Parathyroid adenoma (tissue), 2 donors: Measurements from ENCODE around the gene TGM1.

Experiments used
- H2AFZ ChIP-seq: fragments of 300-600 bp; sonication (generic); one replicate; pipeline ENCODE4 v1.7.0; 2017; ENCODE audit warnings: antibody characterized with exemption, mild to moderate bottlenecking
- H3K27ac ChIP-seq: fragments of 300-600 bp; sonication (generic); one replicate; pipeline ENCODE4 v1.7.0; 2017
- H3K27me3 ChIP-seq: fragments of 300-600 bp; sonication (generic); one replicate; pipeline ENCODE4 v1.7.0; 2017; ENCODE audit warnings: low read length; ENCODE audit not compliant: control insufficient read depth, insufficient read depth
- H3K36me3 ChIP-seq: fragments of 300-600 bp; sonication (generic); one replicate; pipeline ENCODE4 v1.7.0; 2017; ENCODE audit warnings: low read length; ENCODE audit not compliant: control insufficient read depth, insufficient read depth
- H3K4me1 ChIP-seq: fragments of 300-600 bp; sonication (generic); one replicate; pipeline ENCODE4 v1.7.0; 2017; ENCODE audit warnings: control low read depth
- H3K4me2 ChIP-seq: fragments of 300-600 bp; sonication (generic); one replicate; pipeline ENCODE4 v1.7.0; 2017; ENCODE audit warnings: low read length
- H3K4me3 ChIP-seq: fragments of 300-600 bp; sonication (generic); one replicate; pipeline ENCODE4 v1.7.0; 2017; ENCODE audit warnings: low read depth, low read length
- H3K79me2 ChIP-seq: fragments of 300-600 bp; sonication (generic); one replicate; pipeline ENCODE4 v1.7.0; 2017; ENCODE audit warnings: control low read depth
- H3K9ac ChIP-seq: fragments of 300-600 bp; sonication (generic); one replicate; pipeline ENCODE4 v1.7.0; 2017; ENCODE audit warnings: mild to moderate bottlenecking
- H3K9me3 ChIP-seq: fragments of 300-600 bp; sonication (generic); one replicate; pipeline ENCODE4 v1.7.0; 2017; ENCODE audit warnings: low read length; ENCODE audit not compliant: control insufficient read depth
- CTCF ChIP-seq: fragments of 300-600 bp; sonication (generic); IDR thresholded peaks from one replicate; pipeline ENCODE4 v1.7.0; 2017; ENCODE audit warnings: antibody characterized with exemption, mild to moderate bottlenecking
- donor health status: primary hyperparathyroidism.

The TGM1 gene

GRCh38 chr14:24216345-24216699 is 46.7 kb downstream of the TGM1 start:
- no peaks in the 10 kb centered on the region for H3K27me3 ChIP-seq
- H2AFZ ChIP-seq, result no peak overlapping the region
- H3K27ac ChIP-seq, result peak overlapping the region; percentile 93
- peak overlapping the region; percentile 71 for H3K4me3 ChIP-seq
- no peaks in the 10 kb centered on the region for H3K36me3 ChIP-seq
- no peaks in the 10 kb centered on the region for H3K9me3 ChIP-seq
- peaks cover 8% of the 10 kb centered on the region for H3K4me1 ChIP-seq
- peaks cover 32% of the 10 kb centered on the region for H3K79me2 ChIP-seq
- peak overlapping the region; percentile 82 for H3K4me2 ChIP-seq
- TF ChIP-seq CTCF, result no peak
- H3K9ac ChIP-seq, result no peak overlapping the region

GRCh38 chr14:24215495-24216344 is 47.3 kb downstream of the TGM1 start, which contains the start of gene MDP1:
Gene MDP1 (minus strand): TSS chr14:24216066. CDS start chr14:24215955, 111 bp downstream.
- H3K9me3 ChIP-seq, result no peaks in the 10 kb centered on the region
- H3K27ac ChIP-seq, result peak within 1 kb of the TSS; percentile 93
- peak within 1 kb of the TSS; percentile 82 for H3K4me2 ChIP-seq

GRCh38 chr14:24213866-24214662 is 48.9 kb downstream of the TGM1 start:
- H2AFZ ChIP-seq, result peak overlapping the region; percentile 90
- H3K4me2 ChIP-seq, result peak overlapping the region; percentile 64
- no peaks in the 10 kb centered on the region for H3K27me3 ChIP-seq
- no peak overlapping the region for H3K9ac ChIP-seq
- peak overlapping the region; percentile 98 for H3K27ac ChIP-seq
- peaks cover 24% of the 10 kb centered on the region for H3K79me2 ChIP-seq
- no peaks in the 10 kb centered on the region for H3K9me3 ChIP-seq
- no peaks in the 10 kb centered on the region for H3K36me3 ChIP-seq
- H3K4me1 ChIP-seq, result peaks cover 8% of the 10 kb centered on the region
- peak overlapping the region; percentile 91 for H3K4me3 ChIP-seq
- TF ChIP-seq CTCF, result no peak

More at GRCh38 chr14:24215495-24216344, 47.3 kb downstream of the TGM1 start, which contains the start of gene MDP1:
- Histone ChIP-seq H3K4me3 (peak within 1 kb of the TSS; percentile 71), H2AFZ (peak within 1 kb of the TSS; percentile 92), H3K36me3 (no peaks in the 10 kb centered on the region), H3K9ac (peak within 1 kb of the TSS; percentile 57), H3K4me1 (peaks cover 8% of the 10 kb centered on the region), H3K27me3 (no peaks in the 10 kb centered on the region), H3K79me2 (peaks cover 32% of the 10 kb centered on the region)
- TF ChIP-seq CTCF, result peak; percentile 77

- TF ChIP-seq CTCF, result peak; percentile 34
- Histone ChIP-seq H3K27me3 (no peaks in the 10 kb centered on the region), H3K9ac (peak within 1 kb of the TSS; percentile 88), H3K9me3 (no peaks in the 10 kb centered on the region), H3K27ac (peak within 1 kb of the TSS; percentile 98), H3K79me2 (peaks cover 17% of the 10 kb centered on the region), H2AFZ (peak within 1 kb of the TSS; percentile 90), H3K4me1 (peaks cover 8% of the 10 kb centered on the region), H3K4me2 (peak within 1 kb of the TSS; percentile 64), H3K4me3 (peak within 1 kb of the TSS; percentile 91), H3K36me3 (no peaks in the 10 kb centered on the region)
Measured at GRCh38 chr14:24212924-24213865, 49.8 kb downstream of the TGM1 start, which contains the start of gene CHMP4A. Gene CHMP4A (minus strand): TSS chr14:24213488. CDS start chr14:24213439, 49 bp downstream.
